Common myeloid progenitor, CD34-positive (primary cell): ENCODE results near the gene MAMLD1.

ENCODE experiments used
- CTCF ChIA-PET: fragments of 350-600 bp; sonication (Branson Sonifier 250); formaldehyde crosslinking; loops from one replicate; lab custom pipeline; 2021; ENCODE audit warnings: antibody characterized with exemption; lab: Charles Lee
- POLR2A ChIA-PET: fragments of 350-600 bp; sonication (Branson Sonifier 250); formaldehyde crosslinking; loops from one replicate; lab custom pipeline; 2021; ENCODE audit warnings: antibody characterized with exemption; lab: Charles Lee
- DNase-seq, 3 donors: peaks; one replicate each; pipeline versions ENCODE4 v3.0.0 to v3.0.0-alpha.2; 2013
- H3K27ac ChIP-seq, 2 experiments: 1 replicate in 1 of 2; 2 replicates in 1 of 2; pipeline ENCODE4 v1.7.0; 2013; ENCODE audit warnings: inconsistent platforms in 2 of 2, low read length in 2 of 2, mild to moderate bottlenecking in 2 of 2, low read depth in 1 of 2, moderate library complexity in 1 of 2; ENCODE audit not compliant: severe bottlenecking in 2 of 2, insufficient read depth in 1 of 2, poor library complexity in 1 of 2
- H3K27me3 ChIP-seq, 5 experiments: replicated peaks in 2 of 5; 1 replicate in 3 of 5; 2 replicates in 2 of 5; pipeline versions ENCODE4 v1.6.1 to v1.7.0; 2013; ENCODE audit warnings: low read length in 4 of 5, mild to moderate bottlenecking in 2 of 5, moderate library complexity in 2 of 5, inconsistent platforms in 1 of 5; ENCODE audit not compliant: insufficient read depth in 5 of 5, control insufficient read depth in 4 of 5
- H3K36me3 ChIP-seq, 4 experiments: 1 replicate in 2 of 4; 2 replicates in 2 of 4; pipeline versions ENCODE4 v1.6.1 to v1.7.0; 2013; ENCODE audit warnings: low read length in 3 of 4, control low read depth in 1 of 4, mild to moderate bottlenecking in 1 of 4; ENCODE audit not compliant: control insufficient read depth in 4 of 4, insufficient read depth in 4 of 4
- H3K4me1 ChIP-seq, 4 experiments: 1 replicate in 3 of 4; 2 replicates in 1 of 4; pipeline versions ENCODE4 v1.6.1 to v1.7.1; 2013; ENCODE audit warnings: low read length in 3 of 4, mild to moderate bottlenecking in 3 of 4, control low read depth in 1 of 4, inconsistent platforms in 1 of 4, moderate library complexity in 1 of 4; ENCODE audit not compliant: control insufficient read depth in 4 of 4, insufficient read depth in 4 of 4; ENCODE audit errors: control extremely low read depth in 1 of 4
- H3K4me3 ChIP-seq, 7 experiments: 1 replicate in 4 of 7; 2 replicates in 3 of 7; pipeline versions ENCODE4 v1.5.1 to v1.7.0; 2013; ENCODE audit warnings: mild to moderate bottlenecking in 7 of 7, low read length in 6 of 7, moderate library complexity in 6 of 7, inconsistent platforms in 2 of 7, low read depth in 2 of 7, control low read depth in 1 of 7; ENCODE audit not compliant: insufficient read depth in 4 of 7, control insufficient read depth in 1 of 7; ENCODE audit errors: extremely low read depth in 1 of 7
- H3K9me3 ChIP-seq, 5 experiments: 1 replicate in 4 of 5; 2 replicates in 1 of 5; pipeline versions ENCODE4 v1.6.1 to v1.7.1; 2013; ENCODE audit warnings: low read length in 4 of 5, mild to moderate bottlenecking in 2 of 5, inconsistent platforms in 1 of 5, low read depth in 1 of 5, moderate library complexity in 1 of 5; ENCODE audit not compliant: control insufficient read depth in 4 of 5, insufficient read depth in 2 of 5; ENCODE audit errors: control extremely low read depth in 1 of 5
- WGBS: methylation state at CpG from one replicate; pipeline ENCODE4 v1.1.5; 2013; ENCODE audit not compliant: insufficient coverage; 5-methylcytosine and 5-hydroxymethylcytosine counted together

MAMLD1 gene

DNA sequence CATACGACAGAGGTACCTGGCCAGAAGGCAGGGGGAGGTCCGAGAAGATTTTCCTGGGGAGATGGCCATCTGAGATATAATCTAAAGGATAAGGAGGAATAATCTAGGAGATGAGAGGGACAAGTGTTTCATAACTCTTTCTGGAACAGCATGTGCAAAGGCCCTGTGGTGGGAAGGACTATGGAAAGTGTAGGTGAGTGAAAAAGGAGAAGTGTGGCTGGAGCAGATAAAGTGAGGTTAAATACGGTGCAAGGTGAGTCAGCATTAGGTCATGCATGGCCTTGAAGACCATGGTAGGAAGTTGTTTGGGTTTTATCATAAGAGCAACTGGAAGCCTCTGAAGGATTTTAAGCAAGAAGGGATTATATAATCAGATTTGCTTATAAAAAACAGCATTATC lies 170.7 kb downstream of the MAMLD1 start:
- no peaks in the 10 kb centered on the region for H3K4me1 ChIP-seq
- no peak overlapping the region for H3K4me3 ChIP-seq
- H3K36me3 ChIP-seq, result no peaks in the 10 kb centered on the region
- no peak overlapping the region for H3K27ac ChIP-seq
- 72% methylated on average over 3 of the region's 3 CpGs for WGBS
- ChIA-PET POLR2A (no interaction called here), CTCF (no interaction called here)
- no peaks in the 10 kb centered on the region for H3K27me3 ChIP-seq
- H3K9me3 ChIP-seq, result peaks cover 0 to 6% (median 2%) of the 10 kb centered on the region in 5 experiments
- peak in 2 of 3 donors; percentile 38 to 45 for DNase-seq

- Histone ChIP-seq H3K4me1 (peaks cover 0 to 7% (median 0%) of the 10 kb centered on the region in 4 experiments), H3K36me3 (no peaks in the 10 kb centered on the region), H3K27me3 (no peaks in the 10 kb centered on the region), H3K4me3 (no peak overlapping the region), H3K27ac (no peak overlapping the region), H3K9me3 (peaks cover 0 to 6% (median 2%) of the 10 kb centered on the region in 5 experiments)
- POLR2A ChIA-PET, result no interaction called here
- CTCF ChIA-PET, result no interaction called here
- DNase-seq, result peak in 2 of 3 donors; percentile 9 to 24
- 77% methylated on average over 5 of the region's 8 CpGs for WGBS
Measured at GRCh38 chrX:150536455-150537116, 173.5 kb downstream of the MAMLD1 start.

- no peaks in the 10 kb centered on the region for H3K36me3 ChIP-seq
- no peak overlapping the region for H3K27ac ChIP-seq
- peaks cover 0 to 6% (median 2%) of the 10 kb centered on the region in 5 experiments for H3K9me3 ChIP-seq
- POLR2A ChIA-PET, result no interaction called here
- DNase-seq, result no peak
- WGBS, result 90% methylated on average over 5 of the region's 6 CpGs
- H3K27me3 ChIP-seq, result no peaks in the 10 kb centered on the region
- H3K4me1 ChIP-seq, result peaks cover 0 to 8% (median 0%) of the 10 kb centered on the region in 4 experiments
- no peak overlapping the region for H3K4me3 ChIP-seq
- CTCF ChIA-PET, result no interaction called here
Measured at GRCh38 chrX:150537851-150538250, 174.7 kb downstream of the MAMLD1 start.

DNA sequence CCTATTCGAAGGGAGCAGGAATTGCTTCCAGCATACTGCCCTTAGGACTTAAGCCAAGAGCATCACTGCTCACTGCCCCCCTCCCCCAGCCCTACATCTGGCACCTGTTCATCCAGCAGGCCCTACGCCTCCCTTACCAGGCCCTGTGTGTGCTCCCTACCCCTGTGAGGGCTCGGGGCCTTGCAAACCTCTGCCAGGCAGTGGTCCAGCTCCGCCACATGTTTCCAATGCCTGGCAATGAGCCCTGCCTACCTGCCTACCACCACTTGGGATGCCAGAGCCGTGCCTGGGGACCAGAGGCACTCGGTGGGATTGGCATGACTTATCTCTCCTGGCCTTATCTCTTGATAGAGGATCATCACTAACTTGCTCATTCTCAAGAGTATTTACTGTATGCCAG lies 177.8 kb downstream of the MAMLD1 start:
- peaks cover 0 to 6% (median 2%) of the 10 kb centered on the region in 5 experiments for H3K9me3 ChIP-seq
- CTCF ChIA-PET, result interaction anchor here (0.8 kb wide), 1 partner anchor 11 kb away, joined by 3 read pairs; no protein-coding TSS in a partner anchor
- H3K4me1 ChIP-seq, result peaks cover 0 to 9% (median 0%) of the 10 kb centered on the region in 4 experiments
- POLR2A ChIA-PET, result no interaction called here
- 64% methylated on average over 5 of the region's 6 CpGs for WGBS
- H3K36me3 ChIP-seq, result no peaks in the 10 kb centered on the region
- no peaks in the 10 kb centered on the region for H3K27me3 ChIP-seq
- no peak overlapping the region for H3K27ac ChIP-seq
- no peak for DNase-seq
- H3K4me3 ChIP-seq, result no peak overlapping the region

DNA sequence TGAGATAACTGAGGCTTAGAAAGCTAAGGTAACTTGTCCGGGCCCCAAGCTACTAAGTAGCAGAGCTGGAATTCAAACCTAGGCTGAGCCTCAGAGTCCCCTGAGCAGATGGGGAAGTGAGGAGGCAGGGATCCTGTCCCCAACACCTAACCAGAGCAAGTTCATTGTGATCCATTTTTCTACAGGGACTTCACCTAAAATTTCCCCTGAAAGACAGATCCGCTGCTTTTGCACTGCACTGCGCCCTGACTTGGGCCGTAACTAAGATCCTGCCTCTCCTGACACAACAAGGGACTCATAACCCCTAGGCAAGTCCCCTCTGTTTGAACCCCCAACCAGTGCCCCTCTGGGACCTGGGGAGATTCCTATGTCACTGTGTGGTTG lies 179.7 kb downstream of the MAMLD1 start:
- WGBS, result 96% methylated on average over 4 of the region's 4 CpGs
- no peak overlapping the region for H3K27ac ChIP-seq
- H3K9me3 ChIP-seq, result no peaks in the 10 kb centered on the region
- no peak overlapping the region for H3K4me3 ChIP-seq
- POLR2A ChIA-PET, result no interaction called here
- CTCF ChIA-PET, result no interaction called here
- no peaks in the 10 kb centered on the region for H3K27me3 ChIP-seq
- peaks cover 0 to 27% (median 10%) of the 10 kb centered on the region in 4 experiments for H3K4me1 ChIP-seq
- DNase-seq, result no peak
- no peaks in the 10 kb centered on the region for H3K36me3 ChIP-seq

DNA sequence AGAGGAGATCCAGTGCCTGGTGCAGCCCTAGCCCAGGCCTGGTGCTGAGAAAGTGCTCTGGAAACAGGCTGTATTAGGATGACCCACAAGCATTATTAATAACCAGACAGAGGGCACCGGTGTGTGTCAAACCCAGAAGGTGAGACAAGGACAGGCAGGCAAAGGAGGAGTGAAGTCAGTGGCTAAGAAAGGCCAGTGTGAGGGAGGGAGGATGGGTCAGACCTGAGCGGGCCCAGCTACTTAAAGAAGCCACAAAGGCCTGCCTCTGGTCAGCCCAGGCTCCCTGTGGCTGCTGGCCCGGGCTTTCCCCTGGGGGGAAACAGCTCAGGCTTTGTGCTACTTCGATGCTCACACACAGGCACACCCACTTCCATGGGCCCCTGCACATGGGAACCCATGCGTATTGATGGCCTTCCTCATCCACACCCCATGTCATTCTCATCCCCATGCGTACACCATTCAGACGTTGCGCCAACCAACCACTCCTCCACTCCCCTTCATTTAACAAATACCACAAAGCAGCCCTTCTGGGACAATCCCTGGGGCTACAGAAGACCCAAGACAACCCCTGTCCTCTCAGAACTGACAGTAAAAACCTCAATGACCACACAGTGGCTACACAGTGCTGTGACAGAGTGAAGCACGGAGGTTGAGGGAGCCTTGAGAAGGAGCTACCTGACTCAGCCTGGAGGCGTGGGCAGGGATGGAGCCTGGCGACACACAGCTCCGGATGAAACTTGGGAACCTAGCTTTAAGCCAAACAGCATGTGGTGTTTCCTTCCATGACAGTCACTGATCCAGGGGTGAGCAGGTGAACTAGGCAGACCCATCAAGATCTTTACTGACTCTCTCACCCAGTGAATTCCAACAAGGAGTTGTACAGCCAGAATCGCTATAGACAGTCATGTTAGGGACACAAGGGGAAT lies 180.4 kb downstream of the MAMLD1 start:
- Histone ChIP-seq H3K27me3 (no peaks in the 10 kb centered on the region), H3K4me3 (no peak overlapping the region), H3K36me3 (no peaks in the 10 kb centered on the region), H3K4me1 (peaks cover 0 to 32% (median 12%) of the 10 kb centered on the region in 4 experiments), H3K9me3 (no peaks in the 10 kb centered on the region), H3K27ac (no peak overlapping the region)
- ChIA-PET POLR2A (no interaction called here), CTCF (interaction anchor here (1.0 to 2.2 kb wide), 10 partner anchors 9 to 137 kb away, joined by 3 to 8 read pairs (median 4); no protein-coding TSS in a partner anchor)
- no peak for DNase-seq
- 87% methylated on average over 11 of the region's 13 CpGs for WGBS
